Epithelial cell of prostate (primary cell): ENCODE data around the gene CD82.
"Not testable (repeated sequence)": the region's sequence is repeated elsewhere in the genome, so short reads cannot be mapped to it uniquely, and the experiment has no call there.

Source experiments
- DNase-seq: peaks from one replicate; pipeline ENCODE4 v3.0.0-alpha.2; 2011; ENCODE audit warnings: low read depth, low spot score
- H3K27ac ChIP-seq: fragments of 450-650 bp; 2 replicates; pipeline ENCODE4 v1.5.1; 2017; ENCODE audit warnings: mild to moderate bottlenecking

CD82 gene

GRCh38 chr11:44533921-44534711, 31.3 kb upstream of the CD82 start:
- no peak for DNase-seq

GRCh38 chr11:44535191-44535980, 30.1 kb upstream of the CD82 start:
- no peak overlapping the region for H3K27ac ChIP-seq
- no peak for DNase-seq

More at GRCh38 chr11:44533921-44534711, 31.3 kb upstream of the CD82 start:
- no peak overlapping the region for H3K27ac ChIP-seq

GRCh38 chr11:44536788-44537516, 28.5 kb upstream of the CD82 start:
- no peak overlapping the region for H3K27ac ChIP-seq
- DNase-seq = no peak

- no peak for DNase-seq
- H3K27ac ChIP-seq = no peak overlapping the region
These were observed 27.8 kb upstream of the CD82 start for GRCh38 chr11:44537679-44538078.

GRCh38 chr11:44538375-44539054, 26.9 kb upstream of the CD82 start:
- DNase-seq = no peak
- H3K27ac ChIP-seq = no peak overlapping the region

- no peak overlapping the region for H3K27ac ChIP-seq
- no peak for DNase-seq
These were observed 25.5 kb upstream of the CD82 start for GRCh38 chr11:44539971-44540370.

GRCh38 chr11:44540667-44541066, 24.8 kb upstream of the CD82 start:
- no peak overlapping the region for H3K27ac ChIP-seq
- no peak for DNase-seq

GRCh38 chr11:44542372-44542771, 23.1 kb upstream of the CD82 start:
- no peak overlapping the region for H3K27ac ChIP-seq
- no peak for DNase-seq

- DNase-seq, H3K27ac ChIP-seq: not testable (repeated sequence)
These were observed 18.5 kb upstream of the CD82 start for GRCh38 chr11:44546984-44547383.

GRCh38 chr11:44547534-44547933, 17.9 kb upstream of the CD82 start:
- not testable (repeated sequence) for DNase-seq, H3K27ac ChIP-seq

- no peak for DNase-seq
These were observed 17.3 kb upstream of the CD82 start for GRCh38 chr11:44548032-44548695.

GRCh38 chr11:44548961-44549749, 16.3 kb upstream of the CD82 start:
- not testable (repeated sequence) for H3K27ac ChIP-seq, DNase-seq

More at GRCh38 chr11:44548032-44548695, 17.3 kb upstream of the CD82 start:
- no peak overlapping the region for H3K27ac ChIP-seq

- H3K27ac ChIP-seq = no peak overlapping the region
- DNase-seq = no peak
These were observed 15.3 kb upstream of the CD82 start for GRCh38 chr11:44550123-44550522.

GRCh38 chr11:44551456-44552139, 13.9 kb upstream of the CD82 start:
- no peak for DNase-seq
- no peak overlapping the region for H3K27ac ChIP-seq

- no peak for DNase-seq
- no peak overlapping the region for H3K27ac ChIP-seq
These were observed 10.2 kb upstream of the CD82 start for GRCh38 chr11:44555031-44555800.

- H3K27ac ChIP-seq = no peak overlapping the region
- no peak for DNase-seq
These were observed 8.6 kb upstream of the CD82 start for GRCh38 chr11:44556735-44557409.

GRCh38 chr11:44557464-44557863, 8.0 kb upstream of the CD82 start:
- H3K27ac ChIP-seq = no peak overlapping the region
- DNase-seq = no peak
